ENCODE data around the gene ABCA12.

The ABCA12 gene

DNA sequence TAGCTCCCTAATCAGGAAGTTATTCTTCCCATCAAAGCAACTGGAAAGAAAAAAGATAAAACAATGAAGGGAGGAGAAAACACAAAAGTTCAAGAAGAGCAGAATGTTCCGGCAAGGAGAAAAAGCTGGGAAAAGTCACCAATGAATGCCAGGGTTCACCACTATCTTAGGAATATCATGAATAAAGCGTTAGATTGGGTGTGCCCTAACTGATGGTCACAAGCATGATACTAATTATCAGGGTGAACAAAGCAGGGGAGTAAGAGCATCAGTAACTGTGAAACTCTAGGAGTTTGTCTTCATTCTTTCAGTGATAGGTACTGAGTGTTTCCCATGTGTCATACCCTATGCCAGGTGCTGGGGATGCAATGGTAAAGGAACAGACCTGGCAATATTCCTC, 115.5 kb downstream of the ABCA12 start:
- Histone ChIP-seq H3K4me1 (ENCODE audit: control insufficient read depth in 2 of 2, insufficient read depth in 2 of 2, low read length in 2 of 2) (no peaks in the 10 kb centered on the region), H3K4me3 (ENCODE audit: low read length in 2 of 2) (no peak overlapping the region), H3K9me3 (ENCODE audit: control insufficient read depth in 2 of 2, low read length in 2 of 2) (no peaks in the 10 kb centered on the region), H3K27me3 (ENCODE audit: control insufficient read depth in 2 of 2, insufficient read depth in 2 of 2, low read length in 2 of 2) (no peaks in the 10 kb centered on the region), H3K27ac (ENCODE audit: low read depth in 2 of 2, low read length in 2 of 2) (no peak overlapping the region), H3K36me3 (ENCODE audit: control insufficient read depth in 2 of 2, insufficient read depth in 2 of 2, low read length in 2 of 2) (no peaks in the 10 kb centered on the region), H3K9ac (ENCODE audit: low read depth in 1 of 2, low read length in 2 of 2) (no peak overlapping the region)

DNA sequence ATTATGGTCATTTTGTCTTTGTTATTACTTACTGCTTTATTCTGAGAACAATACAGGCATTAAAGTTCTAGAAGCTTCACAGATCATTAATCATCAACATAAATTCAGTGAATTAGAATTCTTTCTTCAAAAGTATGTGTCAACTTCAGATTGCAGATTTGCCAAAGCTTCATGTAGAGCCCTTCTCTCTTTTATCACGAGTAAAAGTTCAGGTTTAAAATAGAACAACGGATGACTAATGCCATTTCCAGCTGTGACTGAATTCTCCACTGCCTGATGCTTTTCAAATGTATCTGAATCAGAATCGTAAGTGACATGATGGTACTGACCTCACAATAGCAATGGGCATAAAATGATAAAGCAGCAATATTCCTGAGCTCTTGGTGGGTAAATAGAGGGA, 116.0 kb downstream of the ABCA12 start:
- no peak overlapping the region for H3K9ac ChIP-seq (ENCODE audit: low read depth in 1 of 2, low read length in 2 of 2)

DNA sequence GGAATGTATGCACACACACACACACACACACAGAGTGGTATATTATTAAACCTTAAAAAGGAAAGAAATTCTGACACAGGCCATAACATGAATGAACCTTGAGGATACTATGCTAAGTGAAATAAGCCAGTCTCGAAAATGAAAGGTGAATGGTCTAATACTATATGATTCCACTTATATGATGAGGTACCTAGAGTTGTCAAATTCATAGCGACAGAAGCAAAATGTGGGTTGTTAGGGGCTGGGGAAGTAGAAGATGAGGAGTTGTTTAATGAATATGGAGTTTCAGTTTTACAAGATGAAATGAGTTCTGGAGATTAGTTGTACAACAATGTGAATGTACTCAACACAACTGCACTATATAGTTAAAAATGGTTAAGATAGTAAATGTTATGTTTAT, 118.1 kb downstream of the ABCA12 start:
- Histone ChIP-seq H3K9me3 (ENCODE audit: control insufficient read depth in 2 of 2, low read length in 2 of 2) (no peaks in the 10 kb centered on the region), H3K27me3 (ENCODE audit: control insufficient read depth in 2 of 2, insufficient read depth in 2 of 2, low read length in 2 of 2) (no peaks in the 10 kb centered on the region), H3K36me3 (ENCODE audit: control insufficient read depth in 2 of 2, insufficient read depth in 2 of 2, low read length in 2 of 2) (no peaks in the 10 kb centered on the region), H3K4me3 (ENCODE audit: low read length in 2 of 2) (no peak overlapping the region), H3K4me1 (ENCODE audit: control insufficient read depth in 2 of 2, insufficient read depth in 2 of 2, low read length in 2 of 2) (no peaks in the 10 kb centered on the region), H3K9ac (ENCODE audit: low read depth in 1 of 2, low read length in 2 of 2) (no peak overlapping the region), H3K27ac (ENCODE audit: low read depth in 2 of 2, low read length in 2 of 2) (no peak overlapping the region)

More for the DNA sequence above, 116.0 kb downstream of the ABCA12 start:
- H3K36me3 ChIP-seq (ENCODE audit: control insufficient read depth in 2 of 2, insufficient read depth in 2 of 2, low read length in 2 of 2): no peaks in the 10 kb centered on the region
- H3K27me3 ChIP-seq (ENCODE audit: control insufficient read depth in 2 of 2, insufficient read depth in 2 of 2, low read length in 2 of 2): no peaks in the 10 kb centered on the region
- no peak overlapping the region for H3K27ac ChIP-seq (ENCODE audit: low read depth in 2 of 2, low read length in 2 of 2)
- H3K9me3 ChIP-seq (ENCODE audit: control insufficient read depth in 2 of 2, low read length in 2 of 2): no peaks in the 10 kb centered on the region
- no peak overlapping the region for H3K4me3 ChIP-seq (ENCODE audit: low read length in 2 of 2)
- no peaks in the 10 kb centered on the region for H3K4me1 ChIP-seq (ENCODE audit: control insufficient read depth in 2 of 2, insufficient read depth in 2 of 2, low read length in 2 of 2)

DNA sequence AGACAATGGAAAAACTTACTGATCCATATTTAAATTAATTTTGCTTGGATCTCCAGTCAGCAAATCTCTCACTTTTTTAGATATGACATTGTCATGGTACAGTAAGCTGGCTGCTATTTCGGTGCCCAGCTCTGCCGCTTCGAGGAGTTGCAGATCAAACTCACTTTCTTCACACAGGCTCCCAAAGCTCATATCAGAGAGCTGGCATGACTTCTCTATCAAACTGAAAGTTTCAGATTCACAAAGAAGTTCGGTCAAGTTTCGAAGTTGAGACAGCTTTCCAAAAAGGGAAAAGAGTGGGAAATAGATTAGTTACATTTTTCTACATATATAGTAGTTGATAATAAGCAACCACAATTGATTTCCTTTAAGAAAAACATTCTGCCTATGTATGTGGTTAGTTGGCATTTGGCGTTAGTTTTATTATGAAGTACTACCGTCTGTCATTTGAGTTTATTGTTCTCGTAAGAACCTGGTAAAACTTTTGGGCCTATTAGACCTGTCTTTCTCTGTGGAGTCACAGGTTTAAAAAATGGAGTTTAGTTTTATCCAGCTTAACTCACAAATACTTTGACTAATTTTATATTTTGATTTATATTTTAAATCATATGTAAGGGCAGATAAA, 118.8 kb downstream of the ABCA12 start:
- no peak overlapping the region for H3K27ac ChIP-seq (ENCODE audit: low read depth in 2 of 2, low read length in 2 of 2)
- no peaks in the 10 kb centered on the region for H3K9me3 ChIP-seq (ENCODE audit: control insufficient read depth in 2 of 2, low read length in 2 of 2)
- H3K4me3 ChIP-seq (ENCODE audit: low read length in 2 of 2): no peak overlapping the region
- no peak overlapping the region for H3K9ac ChIP-seq (ENCODE audit: low read depth in 1 of 2, low read length in 2 of 2)
- no peaks in the 10 kb centered on the region for H3K4me1 ChIP-seq (ENCODE audit: control insufficient read depth in 2 of 2, insufficient read depth in 2 of 2, low read length in 2 of 2)
- H3K27me3 ChIP-seq (ENCODE audit: control insufficient read depth in 2 of 2, insufficient read depth in 2 of 2, low read length in 2 of 2): no peaks in the 10 kb centered on the region
- no peaks in the 10 kb centered on the region for H3K36me3 ChIP-seq (ENCODE audit: control insufficient read depth in 2 of 2, insufficient read depth in 2 of 2, low read length in 2 of 2)

DNA sequence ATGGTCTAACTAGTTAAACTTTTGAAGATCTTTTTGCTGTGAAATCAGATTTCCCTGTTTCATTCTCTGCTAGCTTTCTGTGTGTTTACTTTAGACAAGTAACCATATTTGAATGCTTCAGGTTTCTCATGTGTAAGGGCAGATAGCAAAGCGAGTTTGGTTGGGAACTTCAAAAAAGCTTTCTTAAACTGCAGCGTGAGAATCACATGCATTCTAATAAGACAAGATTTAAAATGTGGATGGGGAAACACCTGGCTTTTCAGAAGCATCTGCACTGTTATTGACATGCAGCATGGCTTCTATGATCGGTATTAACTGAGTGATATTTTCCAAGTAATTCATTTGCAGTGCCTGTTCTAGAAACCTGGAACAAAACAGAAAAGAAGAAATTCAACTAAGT, 119.3 kb downstream of the ABCA12 start:
- Histone ChIP-seq H3K27ac (ENCODE audit: low read depth in 2 of 2, low read length in 2 of 2) (no peak overlapping the region), H3K36me3 (ENCODE audit: control insufficient read depth in 2 of 2, insufficient read depth in 2 of 2, low read length in 2 of 2) (no peaks in the 10 kb centered on the region), H3K4me1 (ENCODE audit: control insufficient read depth in 2 of 2, insufficient read depth in 2 of 2, low read length in 2 of 2) (no peaks in the 10 kb centered on the region), H3K9ac (ENCODE audit: low read depth in 1 of 2, low read length in 2 of 2) (no peak overlapping the region), H3K9me3 (ENCODE audit: control insufficient read depth in 2 of 2, low read length in 2 of 2) (no peaks in the 10 kb centered on the region), H3K4me3 (ENCODE audit: low read length in 2 of 2) (no peak overlapping the region), H3K27me3 (ENCODE audit: control insufficient read depth in 2 of 2, insufficient read depth in 2 of 2, low read length in 2 of 2) (no peaks in the 10 kb centered on the region)

DNA sequence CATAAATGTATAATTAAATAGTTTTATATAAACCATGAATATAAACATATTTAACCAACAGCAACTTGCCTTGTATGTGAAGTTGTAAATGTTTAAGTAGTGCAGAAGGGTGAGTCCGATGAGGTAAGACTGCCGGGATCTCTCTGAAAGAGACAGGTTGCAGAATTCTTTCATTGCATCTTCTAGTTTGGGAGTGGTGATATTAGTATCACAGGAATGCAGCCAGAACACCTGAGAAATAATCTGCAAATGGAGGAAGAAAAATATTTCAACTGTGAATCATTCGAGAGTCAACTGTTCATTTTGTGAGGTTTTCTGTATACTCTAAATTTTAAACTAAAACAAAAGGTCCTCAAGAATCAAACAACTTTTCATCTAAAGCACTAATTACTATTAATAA, 123.0 kb downstream of the ABCA12 start:
- no peak overlapping the region for H3K4me3 ChIP-seq (ENCODE audit: low read length in 2 of 2)
- H3K9me3 ChIP-seq (ENCODE audit: control insufficient read depth in 2 of 2, low read length in 2 of 2): no peaks in the 10 kb centered on the region
- H3K4me1 ChIP-seq (ENCODE audit: control insufficient read depth in 2 of 2, insufficient read depth in 2 of 2, low read length in 2 of 2): no peaks in the 10 kb centered on the region
- no peaks in the 10 kb centered on the region for H3K27me3 ChIP-seq (ENCODE audit: control insufficient read depth in 2 of 2, insufficient read depth in 2 of 2, low read length in 2 of 2)
- no peak overlapping the region for H3K27ac ChIP-seq (ENCODE audit: low read depth in 2 of 2, low read length in 2 of 2)
- no peaks in the 10 kb centered on the region for H3K36me3 ChIP-seq (ENCODE audit: control insufficient read depth in 2 of 2, insufficient read depth in 2 of 2, low read length in 2 of 2)
- no peak overlapping the region for H3K9ac ChIP-seq (ENCODE audit: low read depth in 1 of 2, low read length in 2 of 2)

- no peaks in the 10 kb centered on the region for H3K4me1 ChIP-seq (ENCODE audit: control insufficient read depth in 2 of 2, insufficient read depth in 2 of 2, low read length in 2 of 2)
- no peak overlapping the region for H3K9ac ChIP-seq (ENCODE audit: low read depth in 1 of 2, low read length in 2 of 2)
- no peaks in the 10 kb centered on the region for H3K27me3 ChIP-seq (ENCODE audit: control insufficient read depth in 2 of 2, insufficient read depth in 2 of 2, low read length in 2 of 2)
- no peak overlapping the region for H3K4me3 ChIP-seq (ENCODE audit: low read length in 2 of 2)
- H3K9me3 ChIP-seq (ENCODE audit: control insufficient read depth in 2 of 2, low read length in 2 of 2): no peaks in the 10 kb centered on the region
- H3K27ac ChIP-seq (ENCODE audit: low read depth in 2 of 2, low read length in 2 of 2): no peak overlapping the region
- no peaks in the 10 kb centered on the region for H3K36me3 ChIP-seq (ENCODE audit: control insufficient read depth in 2 of 2, insufficient read depth in 2 of 2, low read length in 2 of 2)
Observed at GRCh38 chr2:215010390-215010789, 128.0 kb downstream of the ABCA12 start.

- H3K36me3 ChIP-seq (ENCODE audit: control insufficient read depth in 2 of 2, insufficient read depth in 2 of 2, low read length in 2 of 2): no peaks in the 10 kb centered on the region
- H3K9me3 ChIP-seq (ENCODE audit: control insufficient read depth in 2 of 2, low read length in 2 of 2): no peaks in the 10 kb centered on the region
- H3K4me1 ChIP-seq (ENCODE audit: control insufficient read depth in 2 of 2, insufficient read depth in 2 of 2, low read length in 2 of 2): no peaks in the 10 kb centered on the region
- H3K27ac ChIP-seq (ENCODE audit: low read depth in 2 of 2, low read length in 2 of 2): no peak overlapping the region
- H3K27me3 ChIP-seq (ENCODE audit: control insufficient read depth in 2 of 2, insufficient read depth in 2 of 2, low read length in 2 of 2): no peaks in the 10 kb centered on the region
- H3K9ac ChIP-seq (ENCODE audit: low read depth in 1 of 2, low read length in 2 of 2): no peak overlapping the region
- no peak overlapping the region for H3K4me3 ChIP-seq (ENCODE audit: low read length in 2 of 2)
Observed at GRCh38 chr2:215003001-215003400, 135.4 kb downstream of the ABCA12 start.

DNA sequence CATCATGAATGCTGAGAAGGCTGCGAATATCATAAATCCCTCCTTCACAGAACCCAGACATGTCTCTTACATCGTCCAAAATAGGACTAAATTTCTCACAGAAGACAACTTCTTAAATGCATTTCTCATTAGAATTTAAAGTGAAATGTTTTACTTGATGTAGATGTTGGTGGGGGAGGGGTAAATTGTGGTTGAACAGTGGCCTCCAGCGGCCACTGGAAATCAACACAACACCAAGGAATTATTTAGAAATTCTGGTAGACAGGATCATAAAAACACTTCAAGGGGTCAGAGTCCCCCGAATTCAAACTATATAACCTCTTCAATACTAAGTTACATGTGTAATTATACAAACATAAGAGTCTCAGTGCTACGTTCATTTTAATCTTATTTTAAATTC, 135.9 kb downstream of the ABCA12 start:
- H3K4me3 ChIP-seq (ENCODE audit: low read length in 2 of 2): no peak overlapping the region
- H3K27me3 ChIP-seq (ENCODE audit: control insufficient read depth in 2 of 2, insufficient read depth in 2 of 2, low read length in 2 of 2): no peaks in the 10 kb centered on the region
- H3K9ac ChIP-seq (ENCODE audit: low read depth in 1 of 2, low read length in 2 of 2): no peak overlapping the region
- H3K36me3 ChIP-seq (ENCODE audit: control insufficient read depth in 2 of 2, insufficient read depth in 2 of 2, low read length in 2 of 2): no peaks in the 10 kb centered on the region
- H3K9me3 ChIP-seq (ENCODE audit: control insufficient read depth in 2 of 2, low read length in 2 of 2): no peaks in the 10 kb centered on the region
- no peaks in the 10 kb centered on the region for H3K4me1 ChIP-seq (ENCODE audit: control insufficient read depth in 2 of 2, insufficient read depth in 2 of 2, low read length in 2 of 2)
- H3K27ac ChIP-seq (ENCODE audit: low read depth in 2 of 2, low read length in 2 of 2): no peak overlapping the region

DNA sequence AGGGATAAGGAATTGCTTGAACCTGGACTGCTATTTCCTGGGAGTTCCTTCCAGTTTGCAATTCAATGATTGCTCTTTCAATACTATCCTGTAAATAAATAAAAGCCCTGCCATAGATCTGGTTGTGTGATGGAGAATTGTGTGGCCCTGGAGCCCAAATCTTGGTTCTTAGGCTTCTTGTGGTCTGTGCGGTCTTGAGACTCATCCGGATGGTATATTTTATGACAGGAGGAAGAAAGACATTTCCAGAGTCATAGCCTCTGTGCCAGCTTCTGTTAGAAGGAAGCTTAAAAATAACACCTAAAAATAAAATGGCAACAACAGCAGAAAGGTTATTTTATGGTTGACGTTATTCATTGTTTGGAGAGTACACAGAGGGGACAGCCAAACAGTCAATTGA, 137.7 kb downstream of the ABCA12 start:
- Histone ChIP-seq H3K9me3 (ENCODE audit: control insufficient read depth in 2 of 2, low read length in 2 of 2) (no peaks in the 10 kb centered on the region), H3K4me3 (ENCODE audit: low read length in 2 of 2) (no peak overlapping the region), H3K9ac (ENCODE audit: low read depth in 1 of 2, low read length in 2 of 2) (no peak overlapping the region), H3K4me1 (ENCODE audit: control insufficient read depth in 2 of 2, insufficient read depth in 2 of 2, low read length in 2 of 2) (no peaks in the 10 kb centered on the region), H3K27me3 (ENCODE audit: control insufficient read depth in 2 of 2, insufficient read depth in 2 of 2, low read length in 2 of 2) (no peaks in the 10 kb centered on the region), H3K36me3 (ENCODE audit: control insufficient read depth in 2 of 2, insufficient read depth in 2 of 2, low read length in 2 of 2) (no peaks in the 10 kb centered on the region), H3K27ac (ENCODE audit: low read depth in 2 of 2, low read length in 2 of 2) (no peak overlapping the region)
